Measurements from ENCODE around the gene BNIPL.

Gene BNIPL

DNA sequence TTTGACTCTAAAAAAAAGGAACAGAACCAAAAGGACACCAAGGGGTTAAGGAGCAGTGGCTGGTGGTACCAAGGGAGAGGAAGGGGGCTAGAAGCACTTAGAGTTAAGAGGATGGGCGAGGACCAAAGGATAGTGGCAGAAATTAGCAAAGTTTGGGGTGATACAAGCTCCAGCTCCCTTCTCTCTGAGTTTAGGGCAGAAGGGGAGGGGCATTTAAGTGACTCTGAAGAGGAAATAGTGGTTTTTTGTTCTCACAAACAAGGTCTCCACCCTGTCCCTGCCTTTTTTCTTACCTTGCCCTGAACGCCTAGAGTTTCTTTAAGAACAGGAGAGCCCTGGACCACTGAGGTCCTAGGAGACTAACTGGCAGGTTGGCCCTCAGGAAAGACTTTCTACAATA lies 19.8 kb downstream of the BNIPL start:
- no peak for DNase-seq (ENCODE audit: low read depth in 2 of 2)

DNA sequence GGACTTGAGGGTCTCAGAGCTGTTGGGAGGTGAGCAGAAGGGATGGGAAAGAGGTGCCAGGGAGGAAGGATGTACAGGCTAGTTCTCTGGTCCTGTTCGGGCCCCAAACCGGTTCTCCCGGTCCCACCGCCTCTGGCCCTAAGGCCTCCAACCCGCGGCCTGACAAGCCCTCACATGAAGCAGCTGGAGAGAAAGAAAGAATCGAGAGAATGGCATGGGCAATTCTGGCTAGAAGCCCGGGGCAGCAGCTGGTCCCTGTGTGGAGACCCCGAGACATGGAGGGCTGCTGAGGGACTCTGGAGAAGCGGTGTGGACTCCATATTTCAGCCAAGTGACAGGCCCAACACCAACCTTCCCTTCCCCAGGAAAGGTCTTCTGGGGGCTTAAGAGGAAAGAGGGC lies 22.3 kb downstream of the BNIPL start:
- no peak for DNase-seq (ENCODE audit: low read depth in 2 of 2)

DNA sequence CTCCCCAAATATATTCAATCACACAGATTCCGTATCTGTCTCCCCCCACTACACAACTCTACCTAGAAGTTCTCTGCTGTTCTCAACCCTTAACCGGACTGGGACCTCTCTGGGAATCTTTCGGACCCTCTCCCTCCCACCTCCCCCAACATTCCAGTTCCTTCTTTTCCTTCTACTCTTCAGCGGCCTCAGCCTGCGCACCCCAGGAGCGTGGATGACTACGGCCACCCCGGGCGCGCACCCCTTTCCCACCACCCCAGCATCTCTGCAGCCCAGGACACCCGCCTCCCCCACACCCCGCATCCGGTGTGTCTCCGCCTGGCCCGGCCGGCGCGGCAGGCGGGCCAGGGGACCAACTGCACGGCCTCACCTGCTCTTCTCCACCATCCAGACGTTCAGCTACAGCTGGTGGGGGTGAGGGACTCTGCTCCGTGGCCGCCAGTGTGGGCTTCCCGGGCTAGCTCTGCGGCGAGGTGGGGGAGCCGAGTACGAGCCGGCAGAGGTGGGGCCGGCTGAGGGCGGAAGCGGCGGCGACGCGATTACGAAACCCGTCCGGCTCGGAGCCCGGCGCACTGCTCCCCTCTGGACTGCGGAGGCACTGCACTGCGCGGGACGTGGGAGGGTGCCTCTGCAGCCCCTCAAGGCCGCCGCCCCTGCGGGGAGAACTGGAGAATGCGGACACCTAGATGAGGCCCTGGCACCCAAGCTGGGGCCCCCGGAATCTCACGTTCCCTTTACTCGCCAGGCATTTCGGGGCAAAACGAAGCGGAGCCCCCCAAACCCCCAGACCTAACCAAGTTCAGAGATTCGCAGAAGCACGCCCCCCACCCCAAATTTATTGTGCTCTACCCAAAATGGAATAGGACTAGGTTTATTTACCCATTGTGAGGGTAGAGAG lies 23.0 kb downstream of the BNIPL start, which contains the start of gene CDC42SE1:
CDC42SE1 (minus strand) TSS at position 514 of the 898 bp plus-strand sequence. CDS start 3,892 bp downstream, outside the sequence.
- DNase-seq (ENCODE audit: low read depth in 2 of 2): peak; percentile 79 to 80

DNA sequence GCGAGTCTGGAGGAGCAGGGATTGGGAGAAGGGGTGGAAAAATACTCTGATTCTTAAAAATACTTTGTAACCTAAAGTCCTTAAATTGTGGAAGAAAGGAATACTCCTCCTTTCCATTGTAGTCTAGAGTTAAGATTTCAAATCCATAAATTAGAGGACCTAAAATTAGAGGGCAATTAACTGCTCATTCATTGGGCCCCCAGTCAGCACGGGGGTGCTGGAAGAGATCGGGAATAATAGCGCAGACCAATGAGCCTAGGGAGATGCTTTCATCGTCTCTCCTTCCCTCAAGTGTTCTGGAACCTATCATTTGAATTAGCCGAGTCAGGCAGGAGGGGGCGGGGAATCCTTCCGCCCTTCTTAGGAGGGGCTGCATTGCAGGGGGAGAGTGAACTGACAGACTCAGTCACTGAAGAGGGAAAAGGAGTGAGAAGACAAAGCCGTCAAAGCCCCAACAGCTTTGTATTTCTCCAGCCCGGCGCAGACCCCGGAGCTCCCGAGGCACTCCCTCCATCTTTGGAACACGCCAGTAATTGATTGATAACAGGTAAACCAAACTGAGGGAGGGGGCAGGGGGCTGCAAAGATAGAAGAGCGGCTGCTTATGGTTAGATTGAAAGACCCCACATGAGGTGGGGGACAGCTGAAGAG lies 23.7 kb downstream of the BNIPL start, which contains the start of gene MLLT11:
MLLT11 (plus strand) TSS at position 391 of the 650 bp plus-strand sequence. CDS start 6,828 bp downstream, outside the sequence.
- DNase-seq (ENCODE audit: low read depth in 2 of 2): no peak

DNA sequence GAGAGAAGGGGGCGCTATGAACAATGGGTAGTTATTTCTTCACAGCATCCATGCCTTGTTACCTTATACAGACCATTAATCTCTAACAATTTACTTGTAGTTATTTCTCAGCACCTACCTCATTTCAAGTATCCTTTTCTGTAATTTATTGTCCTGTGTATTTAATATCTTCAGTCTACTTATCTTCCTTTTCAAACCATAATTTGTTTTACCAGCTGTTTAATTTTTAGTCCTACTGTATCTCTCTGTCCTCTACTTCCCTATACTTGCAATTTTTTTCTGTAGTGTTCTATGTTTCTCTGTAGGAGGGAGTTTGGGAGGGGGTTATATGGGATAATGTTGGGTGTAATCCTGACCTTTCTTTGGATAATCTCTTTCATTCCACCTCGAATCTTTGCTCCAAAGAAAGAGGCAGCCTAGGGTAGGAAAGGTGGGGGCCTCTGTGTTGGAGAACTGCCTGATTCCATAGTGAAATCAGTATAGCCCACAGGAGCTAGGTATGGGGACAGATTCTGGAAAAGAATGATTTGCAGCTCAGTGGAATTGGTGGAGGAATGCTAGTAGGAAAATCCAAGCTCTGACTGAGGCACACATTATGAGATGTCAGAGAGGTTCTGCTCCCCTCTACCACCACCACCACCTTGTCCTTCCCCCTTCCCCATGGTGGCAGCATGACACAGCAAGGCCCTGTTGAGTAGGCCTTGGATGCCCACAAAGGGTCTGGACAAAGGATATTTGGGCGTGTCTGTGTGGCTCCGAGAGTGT lies 24.5 kb downstream of the BNIPL start:
- no peak for DNase-seq (ENCODE audit: low read depth in 2 of 2)

DNA sequence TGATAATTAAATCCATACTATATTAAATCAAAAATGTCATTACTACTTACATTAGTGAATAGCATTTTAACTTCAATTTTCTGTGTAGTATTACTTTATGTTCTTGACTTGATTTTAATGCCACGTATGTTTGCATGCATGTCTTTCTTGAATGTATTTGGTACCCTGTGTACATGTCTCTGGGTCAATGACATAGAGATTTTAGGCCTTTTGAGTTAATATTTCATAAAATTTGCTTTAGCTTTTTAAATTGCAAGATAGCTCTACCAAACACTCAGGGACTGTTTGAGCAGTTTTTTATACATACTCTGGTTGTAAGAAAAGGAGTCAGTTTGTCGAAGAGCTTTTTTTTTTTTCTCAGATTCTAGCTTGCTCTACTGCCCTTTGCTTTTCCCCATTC lies 25.3 kb downstream of the BNIPL start:
- no peak for DNase-seq (ENCODE audit: low read depth in 2 of 2)

DNA sequence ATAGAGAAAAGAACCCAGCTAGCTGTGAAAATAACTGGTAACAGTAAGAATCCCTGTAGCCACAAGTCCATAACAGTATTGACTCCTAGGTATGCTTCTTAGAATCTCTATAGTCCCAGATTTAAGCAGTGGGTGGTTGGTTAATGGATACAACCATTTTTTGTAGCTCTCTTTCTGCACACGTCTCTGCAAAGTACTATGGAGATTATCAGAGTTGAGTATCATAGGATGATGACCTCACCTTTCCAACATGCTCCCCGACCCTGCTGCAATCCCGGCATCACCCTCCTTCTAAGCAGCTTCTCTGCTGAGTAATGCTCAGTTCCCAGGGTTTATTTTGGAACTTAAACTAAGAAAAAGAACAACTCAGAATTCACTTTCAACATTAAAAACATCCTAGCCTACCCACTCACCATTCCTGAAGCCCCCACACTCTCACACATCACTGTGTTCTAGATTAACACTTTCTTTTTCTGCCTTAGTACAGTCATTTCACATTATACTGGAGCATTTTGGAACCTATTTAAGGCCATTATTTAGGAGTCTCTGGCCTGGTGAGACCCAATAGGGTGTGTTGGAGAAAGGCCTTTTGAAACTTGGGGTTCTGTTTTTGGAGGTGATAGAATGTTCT lies 26.5 kb downstream of the BNIPL start:
- DNase-seq (ENCODE audit: low read depth in 2 of 2): no peak

DNA sequence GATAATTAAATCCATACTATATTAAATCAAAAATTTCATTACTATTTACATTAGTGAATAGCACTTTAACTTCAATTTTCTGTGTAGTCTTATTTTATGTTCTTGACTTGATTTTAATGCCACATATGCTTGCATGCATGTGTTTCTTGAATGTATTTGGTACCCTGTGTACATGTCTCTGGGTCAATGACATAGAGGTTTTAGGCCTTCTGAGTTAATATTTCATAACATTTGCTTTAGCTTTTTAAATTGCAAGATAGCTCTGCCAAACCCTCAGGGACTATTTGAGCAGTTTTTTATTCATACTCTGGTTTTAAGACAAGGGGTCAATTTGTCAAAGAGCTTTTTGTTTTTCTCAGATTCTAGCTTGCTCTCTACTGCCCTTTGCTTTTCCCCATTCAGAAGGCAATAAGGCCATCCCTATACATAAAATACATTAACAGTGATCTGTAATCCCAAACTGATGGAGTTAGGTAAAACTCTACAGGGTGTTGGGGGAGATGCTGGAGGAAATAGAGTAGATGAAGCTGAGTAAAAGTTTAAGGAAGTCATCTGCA lies 28.8 kb downstream of the BNIPL start:
- no peak for DNase-seq (ENCODE audit: low read depth in 2 of 2)

DNA sequence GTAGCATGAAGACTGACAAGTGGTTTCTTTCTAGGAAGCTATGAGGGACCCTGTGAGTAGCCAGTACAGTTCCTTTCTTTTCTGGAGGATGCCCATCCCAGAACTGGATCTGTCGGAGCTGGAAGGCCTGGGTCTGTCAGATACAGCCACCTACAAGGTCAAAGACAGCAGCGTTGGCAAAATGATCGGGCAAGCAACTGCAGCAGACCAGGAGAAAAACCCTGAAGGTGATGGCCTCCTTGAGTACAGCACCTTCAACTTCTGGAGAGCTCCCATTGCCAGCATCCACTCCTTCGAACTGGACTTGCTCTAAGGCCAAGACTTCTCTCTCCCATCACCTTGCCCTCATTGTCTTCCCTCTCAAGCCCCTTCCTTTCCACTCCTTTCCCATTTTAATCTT lies 30.8 kb downstream of the BNIPL start:
- no peak for DNase-seq (ENCODE audit: low read depth in 2 of 2)

DNA sequence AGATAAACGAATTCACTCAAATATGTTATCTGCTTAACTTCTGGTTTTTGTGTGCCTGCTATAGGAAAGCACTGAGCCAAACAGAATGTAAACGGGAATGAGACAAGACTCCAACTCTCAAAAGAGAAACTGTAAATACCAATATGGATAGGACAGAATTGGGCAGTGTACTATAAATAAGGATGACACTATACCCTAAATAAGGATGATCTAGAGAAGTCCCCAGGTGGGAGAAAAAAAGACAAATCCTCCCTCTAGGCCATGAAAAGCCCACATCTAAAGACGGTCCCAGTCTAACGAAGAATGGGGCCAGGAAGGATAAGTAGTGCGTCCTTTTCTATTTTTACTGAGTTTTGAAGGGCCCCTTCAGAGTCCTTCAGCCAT lies 32.7 kb downstream of the BNIPL start:
- no peak for DNase-seq (ENCODE audit: low read depth in 2 of 2)

DNA sequence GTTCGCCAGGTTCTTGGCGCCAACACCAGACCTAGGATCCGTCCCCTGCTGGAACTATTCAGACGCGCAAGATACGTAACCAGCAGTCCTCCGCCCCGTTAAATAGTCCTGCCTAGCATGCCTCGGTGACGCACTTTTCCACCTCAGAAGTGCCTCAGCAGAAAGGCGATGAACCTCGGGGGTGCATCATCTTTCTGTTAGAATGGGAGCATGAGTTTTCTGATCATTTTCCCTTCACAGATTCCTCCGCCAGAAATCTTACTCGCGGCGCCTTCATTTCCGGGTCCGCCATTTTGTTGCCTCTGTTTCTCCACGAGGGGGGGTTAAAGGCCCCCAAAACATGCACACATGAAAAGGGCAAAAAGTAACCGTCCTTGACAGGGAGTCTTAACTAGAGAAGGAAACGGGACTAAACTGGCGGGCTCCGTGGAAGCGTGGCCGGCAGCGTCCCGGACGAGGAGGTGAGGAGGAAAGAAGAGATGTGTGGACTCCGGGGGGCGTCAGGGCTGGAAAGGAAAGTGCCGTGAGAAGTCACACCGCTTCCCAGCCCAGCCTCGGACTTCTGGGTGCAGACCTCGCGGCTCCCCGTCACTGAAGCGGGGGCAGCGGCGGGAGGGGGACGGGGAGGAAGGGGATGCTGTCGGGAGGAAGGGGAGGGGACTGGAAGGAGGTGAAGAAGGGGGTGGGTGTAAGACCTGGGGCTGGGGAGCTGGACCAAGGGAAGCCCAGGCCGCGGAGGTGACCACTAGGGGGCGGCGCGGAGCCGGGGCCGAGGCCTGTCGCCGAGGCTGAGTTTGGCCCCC lies 34.3 kb downstream of the BNIPL start, which contains the start of gene GABPB2:
GABPB2 (plus strand) TSS at position 288 of the 803 bp plus-strand sequence. CDS start 17,429 bp downstream, outside the sequence.
- peak; percentile 84 to 87 for DNase-seq (ENCODE audit: low read depth in 2 of 2)

DNA sequence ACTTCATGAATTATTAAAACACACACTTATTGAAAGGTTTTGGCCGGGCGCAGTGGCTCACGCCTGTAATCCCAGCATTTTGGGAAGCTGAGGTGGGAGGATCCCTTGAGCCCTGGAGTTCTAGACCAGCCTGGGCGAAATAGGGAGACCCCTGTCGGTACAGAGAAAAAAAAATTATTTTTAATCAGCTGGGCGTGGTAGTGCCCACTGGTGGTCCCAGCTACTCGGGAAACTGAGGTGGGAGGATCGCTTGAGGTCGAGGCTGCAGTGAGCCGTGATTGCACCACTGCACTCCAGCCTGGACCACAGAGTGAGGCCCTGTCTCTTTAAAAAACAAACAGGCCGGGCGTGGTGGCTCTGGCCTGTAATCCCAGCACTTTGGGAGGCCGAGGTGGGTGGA lies 35.8 kb downstream of the BNIPL start:
- no peak for DNase-seq (ENCODE audit: low read depth in 2 of 2)

DNA sequence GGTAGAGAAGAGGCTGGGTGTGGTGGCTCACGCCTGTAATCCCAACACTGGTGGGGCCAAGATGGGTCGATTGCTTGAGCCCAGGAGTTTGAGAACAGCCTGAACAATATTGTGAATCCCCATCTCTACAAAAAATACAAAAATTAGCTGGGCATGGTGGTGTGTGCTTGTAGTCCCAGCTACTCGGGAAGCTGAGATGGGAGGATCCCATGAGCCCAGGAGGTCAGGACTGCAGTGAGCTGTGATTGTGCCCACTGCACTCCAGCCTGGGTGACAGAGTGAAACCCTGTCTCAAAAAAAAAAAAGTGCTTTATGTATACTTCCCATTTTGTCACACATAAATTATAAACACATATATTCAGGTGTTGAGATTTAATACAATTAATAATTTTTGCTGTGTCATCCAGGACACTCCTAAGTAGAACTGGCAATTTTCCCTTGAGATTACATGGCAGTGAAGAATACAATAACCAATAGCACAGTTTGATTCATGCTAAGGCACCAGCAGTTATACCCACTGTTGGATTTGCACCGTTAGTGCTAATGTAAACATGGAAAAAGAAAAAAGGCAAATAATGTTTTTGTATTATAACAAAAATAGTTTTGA lies 49.7 kb downstream of the BNIPL start:
- no peak for DNase-seq (ENCODE audit: low read depth in 2 of 2)

Data from stimulated activated CD8-positive, alpha-beta memory T cell treated with anti-CD3 and anti-CD28 coated beads, Interleukin-2, amount 100 ng/mL, for 48 hours (primary cell).